GM18511 (cell line): ENCODE data around the gene NYNRIN.
"Not testable (repeated sequence)": the region's sequence is repeated elsewhere in the genome, so short reads cannot be mapped to it uniquely, and the experiment has no call there.

ENCODE experiments used
- ATAC-seq: cut with Tn5 transposase; IDR thresholded peaks from one replicate; pipeline ENCODE4 v1.9.1; 2021; ENCODE audit warnings: mild to moderate bottlenecking, moderate library complexity; ENCODE audit not compliant: unreplicated experiment

The NYNRIN gene

DNA sequence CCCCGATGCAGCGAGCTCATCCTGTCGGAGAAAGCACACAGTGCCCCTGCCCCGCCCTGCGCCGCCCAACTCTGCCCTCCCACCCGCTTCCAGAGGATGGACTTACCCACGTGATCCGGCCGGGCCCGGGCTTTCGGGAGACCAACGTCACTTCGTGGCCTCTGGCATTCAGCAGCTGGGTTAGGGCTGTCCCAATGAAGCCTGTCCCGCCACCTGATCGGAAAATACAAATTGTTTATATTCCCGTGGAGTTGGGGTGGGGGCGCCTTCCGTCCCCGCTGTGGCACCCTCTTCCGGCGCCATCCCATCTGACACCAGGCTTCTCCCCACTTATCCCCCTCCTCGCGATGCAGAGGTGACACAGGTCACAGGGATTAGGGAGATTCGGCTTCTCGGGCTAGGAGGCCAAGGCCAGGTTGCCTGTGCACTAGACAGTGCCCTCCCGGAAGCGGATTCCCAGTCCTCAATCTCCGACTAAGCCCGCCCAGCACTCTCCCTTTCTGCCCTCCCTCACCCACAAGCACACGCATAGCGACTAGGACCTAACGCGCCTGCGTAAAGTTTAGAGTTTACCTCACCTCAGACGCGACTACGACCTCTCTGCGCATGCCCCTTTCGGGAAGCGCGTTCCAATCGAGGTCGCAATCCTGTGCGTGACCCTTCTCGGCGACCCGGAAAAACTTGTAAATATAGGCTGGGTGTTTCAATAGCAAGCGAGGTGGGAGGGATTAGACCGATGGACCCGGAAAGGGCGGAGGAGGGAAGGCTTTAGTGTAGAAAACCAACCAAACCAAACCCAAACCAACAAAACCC lies 43.6 kb downstream of the NYNRIN start, which contains the start of gene SDR39U1:
Gene SDR39U1, minus strand, starts transcription at position 537 of the 813 bp plus-strand sequence. Its CDS starts 7 bp downstream, at position 530.
- peak; percentile 89 for ATAC-seq

DNA sequence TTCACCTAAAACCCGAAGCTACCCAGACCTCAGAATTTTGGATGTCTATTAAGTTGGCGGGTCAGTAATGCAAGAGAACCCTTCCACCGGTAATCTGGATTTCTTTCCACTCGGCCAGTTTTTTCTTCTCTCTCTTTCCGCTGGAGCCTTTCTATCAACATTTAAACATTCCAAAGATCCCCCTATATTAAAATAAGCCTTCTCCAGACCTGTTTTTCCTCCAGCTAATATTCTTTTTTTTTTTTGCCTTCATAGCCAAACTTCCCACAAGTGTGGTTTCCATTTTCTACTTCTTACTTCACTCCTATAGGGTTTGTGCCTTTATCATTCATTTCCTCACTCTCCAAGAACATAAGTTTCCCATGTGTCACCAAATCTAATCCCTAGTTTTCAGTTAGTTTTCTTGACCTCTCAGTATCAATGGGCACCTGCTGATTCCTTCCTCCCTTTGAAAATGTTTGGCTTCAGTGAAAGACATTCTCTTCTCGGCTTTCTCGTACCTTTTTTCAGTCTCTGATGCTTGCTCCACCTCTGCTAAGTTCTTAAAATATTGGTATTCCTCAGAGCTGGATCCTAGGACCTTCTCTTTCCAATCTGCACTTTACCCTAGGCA lies 44.4 kb downstream of the NYNRIN start:
- ATAC-seq, result no peak

DNA sequence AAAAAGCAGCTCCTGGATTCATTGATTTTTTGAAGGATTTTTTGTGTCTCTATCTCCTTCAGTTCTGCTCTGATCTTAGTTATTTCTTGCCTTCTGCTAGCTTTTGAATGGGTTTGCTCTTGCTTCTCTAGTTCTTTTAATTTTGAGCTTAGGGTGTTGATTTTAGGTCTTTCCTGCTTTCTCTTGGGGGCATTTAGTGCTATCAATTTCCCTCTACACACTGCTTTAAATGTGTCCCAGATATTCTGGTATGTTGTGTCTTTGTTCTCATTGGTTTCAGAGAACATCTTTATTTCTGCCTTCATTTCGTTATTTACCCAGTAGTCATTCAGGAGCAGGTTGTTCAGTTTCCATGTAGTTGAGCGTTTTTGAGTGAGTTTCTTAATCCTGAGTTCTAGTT lies 52.0 kb downstream of the NYNRIN start:
- ATAC-seq, result not testable (repeated sequence)

DNA sequence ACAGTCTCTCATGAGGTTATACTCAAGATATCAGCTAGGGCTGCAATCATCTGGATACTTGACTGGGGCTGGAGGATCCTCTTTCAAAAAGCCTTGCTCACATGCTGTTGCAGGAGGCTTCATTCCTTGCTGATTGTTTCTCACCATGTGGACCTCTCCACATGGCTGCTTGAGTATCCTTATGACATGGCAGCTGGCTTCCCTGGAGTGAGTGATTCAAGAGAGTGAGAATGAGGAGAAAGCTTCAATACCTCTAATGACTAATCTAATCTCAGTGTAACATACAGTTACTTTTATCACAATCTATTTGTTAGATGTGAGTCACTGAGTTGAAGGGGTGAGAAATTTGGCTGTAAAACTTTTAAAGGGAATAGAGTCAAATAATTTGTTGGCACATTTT lies 58.2 kb downstream of the NYNRIN start:
- ATAC-seq, result no peak

DNA sequence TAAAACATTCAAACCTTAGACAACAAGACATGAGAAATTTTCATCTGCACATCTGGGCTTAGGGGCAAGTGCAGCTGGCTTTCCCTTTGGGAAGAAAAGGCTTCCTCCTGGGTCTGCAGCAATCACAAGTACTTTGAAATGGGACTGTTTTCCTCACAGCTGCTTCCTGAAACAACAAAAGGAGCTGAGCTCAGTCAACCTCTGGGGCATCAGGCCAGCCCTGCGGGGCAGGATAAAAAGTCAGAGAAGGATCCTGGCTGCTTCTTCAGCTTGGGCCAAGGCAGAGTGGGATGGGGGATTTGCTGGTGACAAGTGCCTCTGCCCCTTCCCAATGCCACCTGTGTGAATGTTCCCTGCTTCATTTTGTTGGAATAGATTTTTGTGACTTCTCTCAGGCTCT lies 59.9 kb downstream of the NYNRIN start:
- ATAC-seq, result no peak

DNA sequence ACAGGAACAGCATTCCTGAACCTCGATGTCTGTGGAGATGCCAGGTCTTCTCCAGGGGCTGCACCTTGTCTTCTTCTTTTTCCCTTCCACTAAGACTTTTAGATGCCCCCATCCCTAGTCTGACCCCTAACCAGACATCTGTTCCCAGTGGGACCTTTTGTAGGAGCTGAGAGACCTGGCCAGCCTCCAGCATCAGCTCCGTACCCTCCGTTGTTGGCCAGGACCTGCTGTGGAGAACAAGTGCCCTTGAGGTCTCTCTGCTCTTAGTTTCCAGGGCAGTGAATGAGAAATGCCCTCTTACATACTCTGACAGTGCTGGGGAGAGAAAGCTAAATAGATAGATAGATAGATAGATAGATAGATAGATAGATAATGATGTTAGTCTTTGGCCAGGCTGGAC lies 60.5 kb downstream of the NYNRIN start:
- ATAC-seq, result no peak

DNA sequence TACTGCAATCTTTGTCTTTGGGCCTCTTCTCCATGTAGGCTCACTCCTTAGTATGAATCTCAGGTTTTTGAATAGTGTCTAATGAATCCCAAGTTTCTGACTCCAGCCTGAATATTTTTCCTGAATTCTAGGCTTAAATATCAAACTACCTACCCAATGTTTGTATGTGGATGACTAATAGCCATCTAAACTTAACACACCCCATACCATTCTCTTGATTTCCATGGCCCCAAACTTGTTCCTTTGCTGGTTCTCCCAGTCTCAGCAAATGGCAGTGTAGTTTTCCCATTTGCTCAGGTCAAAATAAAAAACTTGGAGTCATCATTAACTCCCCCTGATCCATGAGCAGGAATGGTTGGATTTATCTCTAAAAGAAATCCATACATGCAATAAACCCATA lies 62.5 kb downstream of the NYNRIN start:
- no peak for ATAC-seq

DNA sequence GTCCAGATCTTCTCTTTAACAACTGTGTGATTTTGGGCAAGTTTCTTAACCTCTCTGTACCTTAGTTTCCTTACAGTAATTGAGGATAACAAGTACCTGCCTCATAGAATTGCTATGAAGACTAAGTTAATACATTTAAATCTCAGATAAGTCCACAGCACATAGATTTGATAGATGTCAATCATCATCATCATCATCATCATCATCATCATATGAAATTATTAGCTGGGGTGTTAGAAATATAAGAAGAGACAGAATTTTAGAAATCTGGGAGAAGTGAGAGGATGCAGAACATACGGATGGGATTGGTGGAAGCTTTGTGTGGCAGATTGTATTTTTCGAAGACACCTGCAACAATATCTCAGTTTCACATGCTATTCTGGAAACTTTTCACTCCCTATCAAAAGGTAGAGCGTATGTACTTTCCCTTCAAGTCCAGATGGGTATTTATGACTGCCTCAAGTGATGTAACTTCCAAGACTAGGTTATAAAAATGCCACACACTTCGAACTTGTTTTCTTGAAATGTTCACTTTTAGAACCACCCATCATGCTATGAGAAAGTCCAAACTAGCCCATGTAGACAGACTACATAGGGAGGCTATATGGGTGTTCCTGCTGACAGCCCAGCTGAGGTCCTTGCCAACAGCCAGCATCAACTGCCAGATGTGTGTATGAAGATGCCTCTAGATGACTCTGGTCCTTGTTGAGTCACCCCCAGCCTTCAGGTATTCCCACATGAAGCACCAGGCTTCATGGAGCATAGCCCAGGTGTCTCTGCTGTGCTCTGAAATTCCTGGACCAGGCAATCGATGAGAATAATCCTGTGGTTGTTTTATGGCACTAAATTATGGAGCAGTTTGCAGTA lies 64.4 kb downstream of the NYNRIN start:
- peak; percentile 67 for ATAC-seq

DNA sequence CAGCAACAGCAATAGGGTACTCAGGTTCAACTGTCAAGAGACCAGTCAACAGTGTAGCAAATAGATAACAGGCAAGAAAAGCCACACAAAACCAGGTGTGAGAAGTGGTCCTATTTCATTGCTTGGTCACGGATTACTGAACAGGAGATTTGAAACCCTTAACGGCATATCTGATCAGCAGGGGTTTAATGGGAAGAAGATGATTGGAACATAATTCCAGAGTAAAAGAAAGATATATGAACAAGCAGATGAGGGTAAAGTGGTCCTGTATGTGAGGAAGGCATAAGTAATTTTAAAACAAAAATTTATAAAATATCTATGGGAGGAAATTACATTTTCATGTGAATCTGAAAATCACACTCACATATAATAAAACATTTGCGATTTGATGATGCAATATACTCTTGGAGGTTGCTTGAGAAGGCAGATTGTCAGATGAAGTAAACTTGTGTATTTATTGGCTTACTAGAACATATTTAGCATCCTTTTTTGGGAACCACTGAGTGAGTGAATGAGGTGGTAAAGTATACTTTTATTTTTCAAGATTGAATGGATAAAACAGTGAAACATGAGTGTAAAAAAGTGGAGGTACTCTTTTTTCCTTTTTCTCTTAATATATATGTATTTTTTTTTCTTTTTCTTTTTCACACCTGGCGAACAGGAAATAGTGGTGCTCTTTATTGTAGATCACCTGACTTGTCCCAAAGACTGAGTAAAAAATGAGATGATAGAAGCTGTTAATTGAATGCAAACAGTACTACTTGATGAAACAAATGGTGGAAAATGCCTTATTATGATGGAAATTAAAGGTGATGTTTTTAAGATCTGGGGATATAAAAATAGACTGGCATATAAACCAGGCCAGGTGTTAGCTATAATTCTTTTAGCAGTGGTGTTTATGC lies 65.3 kb downstream of the NYNRIN start:
- no peak for ATAC-seq

DNA sequence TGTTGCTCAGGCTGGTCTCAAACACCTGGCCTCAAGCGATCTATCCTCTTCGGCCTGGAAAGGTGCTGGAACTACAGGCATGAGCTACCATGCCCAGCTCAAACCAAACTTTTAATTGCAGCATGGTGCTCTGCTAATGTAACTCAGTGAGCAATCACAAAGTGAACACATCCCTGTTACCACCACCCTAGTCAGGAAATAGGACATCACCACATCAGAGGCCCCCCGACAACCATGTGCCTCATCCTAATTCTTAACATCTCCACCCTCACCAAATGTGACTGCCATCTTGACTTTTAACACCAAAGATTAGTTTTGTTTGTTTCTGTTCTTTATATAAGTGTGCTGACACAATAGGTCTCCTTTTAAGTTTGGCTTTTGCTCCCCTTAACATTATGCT lies 66.6 kb downstream of the NYNRIN start:
- ATAC-seq, result no peak

DNA sequence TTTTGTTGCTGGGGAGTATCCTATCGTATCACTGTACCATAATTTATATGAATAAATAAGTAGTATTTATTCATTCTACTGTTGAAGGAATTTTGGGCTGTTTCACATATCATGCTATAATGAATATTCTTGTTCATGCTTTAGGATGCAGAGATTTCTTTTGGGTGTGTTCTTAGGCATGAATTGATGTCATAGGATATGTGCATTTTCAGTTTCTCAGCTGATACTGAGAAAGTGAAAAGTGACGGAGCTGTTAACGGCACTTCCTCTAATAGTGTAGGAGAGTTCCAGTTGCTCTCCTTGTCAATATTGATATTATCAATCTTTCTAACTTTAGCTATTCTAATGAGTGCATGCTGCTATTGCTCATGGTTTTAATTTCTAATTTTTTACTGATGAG lies 67.0 kb downstream of the NYNRIN start:
- ATAC-seq, result no peak
